Sigmoid colon (tissue), 3 donors: Measurements from ENCODE around the gene PAK5.

Experiments
- CTCF ChIP-seq, 4 experiments: fragments of 450-650 bp in 3 of 4; fragments of 200-600 bp in 1 of 4; IDR thresholded peaks; one replicate each; pipeline ENCODE4 v1.5.1; 2016 to 2019; ENCODE audit warnings: antibody characterized with exemption in 4 of 4, mild to moderate bottlenecking in 3 of 4, moderate library complexity in 2 of 4
- POLR2A ChIP-seq, 2 donors: fragments of 450-650 bp; IDR thresholded peaks; one replicate each; pipeline ENCODE4 v1.6.1; 2016; ENCODE audit warnings: antibody characterized with exemption in 2 of 2, mild to moderate bottlenecking in 2 of 2, moderate library complexity in 2 of 2

GRCh38 chr20:9490161-9490560, 348.7 kb downstream of the PAK5 start:
- TF ChIP-seq CTCF (IDR thresholded peaks at IDR 0.05) (no peak), POLR2A (IDR thresholded peaks at IDR 0.05) (no peak)
